Measurements from ENCODE around the gene TBCC.

TBCC gene

DNA sequence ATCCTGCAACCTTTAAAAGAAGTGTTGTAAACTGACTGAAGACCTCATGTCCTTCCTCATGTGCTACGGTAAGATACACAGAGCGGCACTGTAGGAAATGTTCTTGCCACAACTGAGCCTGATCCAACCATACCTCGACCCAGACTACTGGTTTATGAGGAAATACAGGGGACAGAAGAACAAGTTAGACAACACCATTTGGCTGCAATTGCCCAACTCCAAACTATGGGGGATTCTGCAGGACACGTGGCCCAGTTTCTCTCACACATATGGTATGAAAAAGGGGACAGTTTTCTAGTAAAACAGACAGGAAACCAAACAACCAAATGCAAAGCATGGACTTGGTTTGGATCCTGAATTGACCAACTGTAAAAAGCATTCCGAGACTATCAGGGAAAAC is 34.0 kb downstream of the TBCC start:
- in situ Hi-C loops (cut with HindIII; ENCODE audit: low sequenced_read_pairs) = no loop called here
- H3K4me3 ChIP-seq (ENCODE audit: low read depth, low read length) = no peak overlapping the region
- no peak for DNase-seq (ENCODE audit: low read depth)
- TF ChIP-seq, protein P1, sequence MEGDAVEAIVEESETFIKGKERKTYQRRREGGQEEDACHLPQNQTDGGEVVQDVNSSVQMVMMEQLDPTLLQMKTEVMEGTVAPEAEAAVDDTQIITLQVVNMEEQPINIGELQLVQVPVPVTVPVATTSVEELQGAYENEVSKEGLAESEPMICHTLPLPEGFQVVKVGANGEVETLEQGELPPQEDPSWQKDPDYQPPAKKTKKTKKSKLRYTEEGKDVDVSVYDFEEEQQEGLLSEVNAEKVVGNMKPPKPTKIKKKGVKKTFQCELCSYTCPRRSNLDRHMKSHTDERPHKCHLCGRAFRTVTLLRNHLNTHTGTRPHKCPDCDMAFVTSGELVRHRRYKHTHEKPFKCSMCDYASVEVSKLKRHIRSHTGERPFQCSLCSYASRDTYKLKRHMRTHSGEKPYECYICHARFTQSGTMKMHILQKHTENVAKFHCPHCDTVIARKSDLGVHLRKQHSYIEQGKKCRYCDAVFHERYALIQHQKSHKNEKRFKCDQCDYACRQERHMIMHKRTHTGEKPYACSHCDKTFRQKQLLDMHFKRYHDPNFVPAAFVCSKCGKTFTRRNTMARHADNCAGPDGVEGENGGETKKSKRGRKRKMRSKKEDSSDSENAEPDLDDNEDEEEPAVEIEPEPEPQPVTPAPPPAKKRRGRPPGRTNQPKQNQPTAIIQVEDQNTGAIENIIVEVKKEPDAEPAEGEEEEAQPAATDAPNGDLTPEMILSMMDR (IDR thresholded peaks at IDR 0.05; ENCODE audit: low read depth, low read length, missing control alignments) = no peak

DNA sequence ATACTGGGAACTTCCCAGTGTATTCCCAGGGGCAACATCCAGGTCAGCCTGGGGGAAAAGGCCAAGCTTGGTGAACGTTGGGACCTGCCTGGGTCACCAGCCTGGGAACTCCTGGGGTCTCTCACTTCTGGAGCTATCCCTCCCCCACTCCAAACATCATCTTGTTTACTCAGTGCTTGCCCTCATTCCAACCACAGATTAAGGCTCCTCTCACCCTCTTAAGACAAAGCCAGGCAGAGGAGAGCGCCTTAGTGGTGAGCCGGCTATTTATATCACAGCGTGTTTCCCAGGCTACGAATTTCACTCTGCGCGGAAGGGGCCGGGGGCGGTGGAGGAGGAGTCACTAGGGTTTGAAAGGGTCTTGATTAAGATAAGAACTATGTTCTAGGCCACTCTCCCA is 35.6 kb downstream of the TBCC start:
- H3K4me3 ChIP-seq (ENCODE audit: low read depth, low read length) = no peak overlapping the region
- DNase-seq (ENCODE audit: low read depth) = no peak
- TF ChIP-seq, protein P1 (IDR thresholded peaks at IDR 0.05; ENCODE audit: low read depth, low read length, missing control alignments) = no peak
- in situ Hi-C loops (cut with HindIII; ENCODE audit: low sequenced_read_pairs) = no loop called here

DNA sequence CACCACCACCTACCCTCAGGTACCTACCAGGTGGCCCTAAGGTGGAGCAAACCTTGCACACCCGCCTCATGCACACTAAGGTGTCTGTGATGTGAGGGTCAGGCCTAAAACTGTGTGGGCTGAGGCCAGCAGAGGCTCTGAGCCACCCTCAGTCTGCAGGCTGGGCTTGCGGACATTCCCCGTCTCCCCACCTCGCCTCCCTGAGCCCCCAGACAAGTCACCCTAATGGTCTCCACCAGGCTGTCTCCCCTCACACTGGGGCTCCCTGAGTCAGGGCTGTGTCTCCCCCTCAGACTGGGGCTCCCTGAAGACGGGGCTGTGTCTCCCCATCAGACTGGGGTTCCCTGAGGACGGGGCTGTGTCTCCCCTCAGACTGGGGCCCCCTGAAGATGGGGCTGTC is 36.0 kb downstream of the TBCC start:
- in situ Hi-C loops (cut with HindIII; ENCODE audit: low sequenced_read_pairs) = no loop called here
- no peak overlapping the region for H3K4me3 ChIP-seq (ENCODE audit: low read depth, low read length)
- TF ChIP-seq, protein P1 (IDR thresholded peaks at IDR 0.05; ENCODE audit: low read depth, low read length, missing control alignments) = no peak
- DNase-seq (ENCODE audit: low read depth) = no peak

DNA sequence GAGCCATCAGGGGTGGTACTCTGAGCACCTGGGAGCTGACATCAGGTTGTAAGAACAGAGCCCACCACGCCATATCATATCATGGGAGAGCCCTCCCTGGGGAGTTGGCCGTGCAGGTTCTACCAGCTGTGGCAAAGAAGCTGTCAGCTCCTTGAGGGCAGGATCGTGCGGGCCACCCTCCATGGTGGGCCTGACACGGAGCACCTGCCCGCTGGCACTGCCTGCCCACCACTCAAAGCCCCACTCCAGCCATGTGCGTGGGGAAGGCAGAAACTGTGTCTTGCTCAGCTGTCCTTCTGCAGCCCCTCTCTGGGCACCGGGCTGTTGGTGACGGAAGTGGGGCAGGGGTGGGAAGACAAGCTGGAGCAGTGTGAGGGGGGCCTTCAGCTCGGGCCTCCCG is 37.8 kb downstream of the TBCC start:
- DNase-seq (ENCODE audit: low read depth) = no peak
- TF ChIP-seq, protein P1 (IDR thresholded peaks at IDR 0.05; ENCODE audit: low read depth, low read length, missing control alignments) = no peak
- in situ Hi-C loops (cut with HindIII; ENCODE audit: low sequenced_read_pairs) = no loop called here
- no peak overlapping the region for H3K4me3 ChIP-seq (ENCODE audit: low read depth, low read length)

DNA sequence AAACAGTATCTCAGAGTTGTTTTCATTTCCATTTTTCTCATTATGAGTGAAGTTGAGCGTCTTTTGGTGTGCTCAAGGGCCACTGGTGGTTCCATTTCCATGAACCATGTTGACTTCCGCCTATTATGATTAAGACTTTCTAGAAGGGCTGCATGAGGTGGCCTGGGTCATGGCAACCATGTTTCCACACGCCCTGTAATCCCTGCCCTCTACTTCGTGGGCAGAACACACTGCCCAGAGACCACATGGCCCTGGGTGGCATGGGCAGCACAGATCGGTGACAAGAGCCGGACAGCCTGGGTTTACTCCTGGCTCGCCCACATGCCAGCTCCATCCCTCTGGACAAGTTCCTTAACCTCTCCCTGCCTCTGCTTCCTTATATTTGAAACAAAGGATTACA is 38.3 kb downstream of the TBCC start:
- in situ Hi-C loops (cut with HindIII; ENCODE audit: low sequenced_read_pairs) = no loop called here
- TF ChIP-seq, protein P1 (IDR thresholded peaks at IDR 0.05; ENCODE audit: low read depth, low read length, missing control alignments) = no peak
- H3K4me3 ChIP-seq (ENCODE audit: low read depth, low read length) = no peak overlapping the region
- DNase-seq (ENCODE audit: low read depth) = no peak

DNA sequence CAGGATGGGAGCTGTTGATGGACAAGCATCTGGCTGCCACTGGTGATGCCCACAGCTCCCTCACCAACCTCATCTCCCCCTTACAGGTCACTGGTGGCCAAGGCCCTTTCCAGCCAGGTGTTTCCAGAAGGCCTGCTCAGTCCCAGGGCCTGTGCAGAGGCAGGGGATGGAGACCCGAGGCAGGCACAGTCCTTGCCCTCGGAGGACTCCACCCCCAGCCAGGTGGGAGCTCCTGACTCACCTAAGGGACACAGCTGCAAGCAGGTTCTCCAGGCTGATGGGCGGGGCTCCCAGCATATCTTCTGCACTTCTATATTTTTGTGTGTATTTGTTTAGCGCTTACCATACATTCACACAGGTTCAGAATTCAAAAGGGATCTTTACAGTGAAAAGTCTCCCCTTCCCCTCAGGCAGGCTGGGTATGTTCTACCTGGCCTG is 40.9 kb downstream of the TBCC start:
- in situ Hi-C loops (cut with HindIII; ENCODE audit: low sequenced_read_pairs) = no loop called here
- no peak for DNase-seq (ENCODE audit: low read depth)
- TF ChIP-seq, protein P1 (IDR thresholded peaks at IDR 0.05; ENCODE audit: low read depth, low read length, missing control alignments) = no peak
- no peak overlapping the region for H3K4me3 ChIP-seq (ENCODE audit: low read depth, low read length)
